GM19025 (cell line): Measurements from ENCODE around the gene TXNRD2.
"Not testable (repeated sequence)": the region's sequence is repeated elsewhere in the genome, so short reads cannot be mapped to it uniquely, and the experiment has no call there.

Experiments used
- ATAC-seq: cut with Tn5 transposase; IDR thresholded peaks from one replicate; pipeline ENCODE4 v1.9.1; 2021; ENCODE audit warnings: mild to moderate bottlenecking, low read depth, moderate library complexity; ENCODE audit not compliant: unreplicated experiment

TXNRD2 gene

DNA sequence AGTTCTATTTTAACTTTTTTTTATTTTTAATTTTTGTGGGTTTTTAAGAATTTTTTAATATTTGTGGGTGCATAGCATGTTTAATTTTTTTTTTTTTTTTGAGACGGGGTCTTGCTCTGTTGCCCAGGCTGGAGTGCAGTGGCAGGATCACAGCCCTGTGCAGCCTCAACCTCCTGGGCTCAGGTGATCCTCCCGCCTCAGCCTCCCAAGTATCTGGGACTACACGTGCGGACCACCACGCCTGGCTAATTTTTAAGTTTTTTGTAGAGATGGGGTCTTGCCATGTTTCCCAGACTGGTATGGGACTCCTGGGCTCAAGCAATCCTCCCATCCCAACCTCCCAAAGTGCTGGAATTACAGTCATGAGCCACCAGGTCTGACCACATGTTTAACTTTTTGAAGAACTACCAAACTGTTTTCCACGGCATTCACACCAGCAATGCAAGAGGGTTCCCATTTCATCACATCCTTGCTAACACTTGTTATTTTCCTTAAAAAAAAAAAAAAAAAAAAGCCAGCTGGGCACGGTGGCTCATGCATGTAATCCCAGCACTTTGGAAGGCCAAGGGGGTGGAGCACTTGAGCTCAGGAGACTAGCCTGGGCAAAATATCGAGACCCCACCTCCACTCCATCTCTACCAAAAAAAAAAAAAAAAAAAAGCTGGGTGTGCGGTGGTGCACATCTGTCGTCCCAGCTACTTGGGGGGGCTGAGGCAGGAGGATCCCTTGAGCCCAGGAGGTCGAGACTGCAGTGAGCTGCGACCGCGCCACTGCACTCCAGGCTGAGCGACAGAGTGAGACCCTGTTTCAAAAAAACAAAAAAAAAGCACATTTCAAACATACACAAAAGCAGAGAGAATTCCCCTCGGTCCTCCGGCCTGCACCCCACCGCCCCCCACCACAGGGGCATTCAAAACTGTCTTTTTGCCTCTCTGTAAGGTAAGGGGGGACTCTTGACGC lies 16.7 kb upstream of the TXNRD2 start:
- no peak for ATAC-seq

DNA sequence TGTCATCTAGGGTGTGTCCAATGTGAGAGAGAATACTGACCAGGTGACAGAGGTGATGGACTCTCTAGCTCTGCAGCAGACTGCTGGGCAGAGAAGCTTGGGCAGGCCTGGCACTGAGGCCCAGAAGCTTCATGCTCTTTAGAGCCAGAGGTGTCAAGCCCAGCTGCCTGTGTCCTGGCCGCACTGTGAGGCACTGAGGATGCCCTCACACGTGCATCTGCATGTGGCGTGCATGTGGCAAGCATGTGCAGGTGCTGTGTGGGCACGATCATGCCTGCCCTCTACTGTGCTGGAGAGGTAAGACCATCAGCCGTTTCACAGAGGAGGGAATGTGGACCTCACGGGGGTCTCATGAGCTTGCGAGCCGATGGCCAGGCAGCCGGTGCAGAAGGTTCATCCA lies 15.8 kb upstream of the TXNRD2 start:
- ATAC-seq: no peak

DNA sequence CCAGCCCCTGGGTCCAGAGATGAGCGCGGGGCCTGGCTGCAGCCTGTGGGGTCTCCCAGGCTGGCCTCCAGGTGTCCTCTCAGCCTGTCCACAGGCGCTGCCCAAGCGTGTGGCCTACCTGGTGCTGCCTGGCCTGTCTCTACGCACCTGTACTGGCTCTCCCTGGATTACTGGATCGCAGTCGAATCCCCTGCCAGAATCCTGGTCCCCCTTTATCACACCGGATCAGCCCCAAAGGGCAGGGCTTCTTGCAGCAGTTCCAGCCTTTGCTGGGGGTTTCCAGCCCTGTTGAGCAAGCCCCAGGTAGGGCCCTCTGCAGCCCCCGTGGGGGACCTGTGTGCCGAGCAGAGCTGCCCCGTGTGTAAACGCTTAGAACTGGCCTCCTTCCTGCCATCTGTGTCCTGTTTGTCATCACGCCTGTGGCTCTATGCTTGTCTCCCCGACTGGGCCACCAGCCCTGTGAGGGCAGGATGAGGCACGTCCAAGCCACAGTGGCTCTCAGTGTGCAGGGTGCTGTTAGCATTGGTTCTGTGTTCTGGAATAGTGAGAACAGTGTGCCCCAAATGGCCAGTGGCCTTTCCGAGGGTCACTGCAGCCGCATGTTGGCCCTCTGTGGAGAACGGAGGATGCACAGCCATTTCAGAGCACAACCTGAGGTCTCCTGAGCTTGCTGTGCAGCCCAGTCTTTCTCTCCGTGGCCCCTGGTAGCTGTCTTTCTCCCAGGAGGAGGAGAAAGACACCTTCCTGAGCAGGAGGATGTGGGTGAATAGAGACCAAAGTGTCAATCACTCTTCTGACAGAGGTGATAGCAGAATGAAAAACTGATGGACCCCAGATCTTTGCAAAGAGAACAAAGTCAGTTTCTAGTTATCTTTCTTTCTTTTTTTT lies 13.9 kb upstream of the TXNRD2 start:
- no peak for ATAC-seq

DNA sequence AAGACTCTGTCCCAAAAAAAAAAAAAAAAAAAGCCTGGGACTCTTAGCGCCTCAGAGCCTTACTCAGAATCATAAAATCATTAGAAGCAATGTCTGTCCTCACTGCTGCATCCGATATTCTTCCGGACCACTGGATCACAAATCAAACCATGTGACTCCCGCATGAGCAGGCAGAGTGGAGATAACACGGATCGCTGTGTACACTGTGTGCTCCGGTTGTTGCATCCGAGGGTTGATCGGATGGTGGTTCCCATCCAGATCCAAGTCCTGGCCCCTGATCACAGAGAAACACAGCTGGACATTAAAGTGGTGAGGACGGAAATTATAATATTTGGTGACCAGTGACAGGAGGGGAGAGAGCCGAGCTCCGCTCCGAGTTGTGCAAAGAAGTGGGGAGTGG lies 9.7 kb upstream of the TXNRD2 start:
- no peak for ATAC-seq

DNA sequence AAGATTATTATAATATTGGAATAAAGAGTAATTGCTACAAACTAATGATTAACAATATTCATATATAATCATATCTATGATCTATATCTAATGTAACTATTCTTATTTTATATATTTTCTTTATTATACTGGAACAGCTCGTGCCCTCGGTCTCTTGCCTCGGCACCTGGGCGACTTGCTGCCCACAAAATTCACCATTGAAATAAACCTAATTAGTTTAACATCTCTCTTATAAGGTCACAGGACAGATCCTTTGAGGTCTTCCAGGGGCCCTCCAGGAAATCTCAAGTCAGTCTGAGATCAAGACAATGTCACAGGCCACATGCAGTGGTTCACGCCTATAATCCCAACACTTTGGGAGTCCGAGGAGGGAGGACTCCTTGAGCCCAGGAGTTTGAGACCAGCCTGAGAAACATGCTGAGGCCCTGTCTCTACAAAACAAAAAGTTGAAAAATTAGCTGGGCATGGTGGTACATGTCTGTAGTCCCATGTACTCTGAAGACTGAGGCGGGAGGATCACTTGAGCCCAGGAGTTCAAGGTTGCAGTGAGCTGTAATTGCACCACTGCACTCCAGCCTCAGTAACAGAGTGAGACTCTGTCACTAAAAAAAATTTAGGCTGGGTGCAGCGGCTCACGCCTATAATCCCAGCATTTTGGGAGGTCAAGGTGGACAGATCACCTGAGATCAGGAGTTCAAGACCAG lies 6.6 kb upstream of the TXNRD2 start:
- ATAC-seq: no peak

DNA sequence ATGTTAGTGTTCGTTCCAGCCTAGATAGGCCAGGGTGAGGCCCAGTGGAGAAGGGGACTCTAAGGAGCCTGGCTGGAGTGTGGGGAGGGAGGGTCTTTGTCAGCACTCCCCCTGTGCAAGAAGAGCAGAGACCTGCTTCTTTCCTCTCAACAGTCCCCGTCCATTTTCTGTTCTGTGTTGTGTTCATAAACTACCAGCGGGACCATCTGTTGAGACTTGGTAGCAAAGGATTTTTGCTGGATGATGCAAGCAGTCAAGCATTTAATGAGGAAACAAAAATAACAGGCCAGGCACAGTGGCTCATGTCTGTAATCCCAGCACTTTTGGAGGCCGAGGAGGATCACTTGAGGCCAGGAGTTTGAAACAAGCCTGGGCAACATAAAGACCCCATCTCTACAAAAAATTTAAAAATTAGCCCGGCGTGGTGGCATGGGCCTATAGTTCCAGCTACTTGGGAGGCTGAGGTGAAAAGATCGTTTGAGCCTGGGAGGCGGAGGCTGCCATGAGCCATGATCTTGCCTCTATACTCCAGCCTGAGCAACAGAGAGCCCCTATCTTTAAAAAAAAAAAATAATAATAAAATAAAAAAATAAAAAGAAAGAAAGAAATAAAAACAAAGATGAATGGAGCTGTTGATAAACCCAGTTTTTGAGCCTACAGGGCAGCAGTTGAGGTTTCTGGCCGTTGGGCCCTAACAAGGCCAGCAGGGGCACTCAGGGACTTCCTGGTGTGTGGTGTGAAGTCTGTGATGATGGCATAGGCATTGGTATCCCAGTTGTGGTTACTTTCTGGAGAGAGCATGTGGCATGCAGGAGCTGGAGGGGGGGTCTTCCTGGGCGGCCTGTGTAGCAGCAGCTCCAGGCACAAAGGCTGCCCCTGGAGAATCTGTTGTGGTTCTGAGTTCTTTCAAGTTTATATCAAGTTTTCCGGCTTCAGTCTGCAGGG lies 1.7 kb upstream of the TXNRD2 start:
- no peak for ATAC-seq

DNA sequence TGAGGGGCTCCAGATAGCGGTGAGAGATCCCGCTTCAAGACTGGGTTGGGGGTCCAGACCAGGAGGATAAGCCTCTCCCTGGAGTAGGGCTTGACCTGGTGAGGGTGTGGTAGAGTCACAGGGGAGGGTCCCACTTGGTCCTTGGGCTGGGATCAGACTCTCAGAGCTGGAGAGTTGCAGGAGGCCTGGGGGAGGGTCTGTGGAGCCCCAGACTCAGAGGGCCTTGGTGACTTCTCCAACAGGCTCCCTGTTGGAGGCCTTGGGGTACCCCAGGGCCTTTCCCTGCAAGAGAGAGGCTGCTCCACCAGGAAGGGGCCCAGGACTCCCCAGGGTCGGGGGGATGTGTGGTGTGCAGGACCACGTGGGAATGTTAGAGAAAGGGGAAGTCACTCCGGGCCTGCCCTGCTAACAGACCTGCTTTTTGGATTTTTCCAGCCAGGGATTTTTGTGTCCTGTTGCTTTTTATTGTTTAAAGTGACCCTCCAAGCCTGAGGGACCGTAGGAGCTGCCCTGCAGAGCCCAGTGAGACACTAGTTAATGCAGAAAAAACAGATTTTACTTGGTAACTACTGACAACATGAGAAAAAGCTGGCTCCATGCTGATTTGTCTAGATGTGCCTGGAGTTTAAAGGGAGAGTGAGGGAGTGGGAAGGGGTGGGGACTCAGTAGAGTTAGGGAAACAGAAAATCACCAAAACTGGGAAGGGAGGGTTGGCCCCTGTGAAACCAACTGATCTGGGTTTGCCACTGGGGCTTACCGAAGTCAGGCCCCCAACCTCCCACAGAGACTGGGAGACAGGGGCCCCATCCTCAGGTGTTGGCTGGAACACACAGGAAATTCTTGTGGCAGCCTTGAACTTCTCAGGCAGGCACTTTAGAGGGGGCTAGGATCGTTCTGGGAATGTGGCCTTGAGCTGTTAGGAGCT lies 801 bp upstream of the TXNRD2 start:
- ATAC-seq: no peak

DNA sequence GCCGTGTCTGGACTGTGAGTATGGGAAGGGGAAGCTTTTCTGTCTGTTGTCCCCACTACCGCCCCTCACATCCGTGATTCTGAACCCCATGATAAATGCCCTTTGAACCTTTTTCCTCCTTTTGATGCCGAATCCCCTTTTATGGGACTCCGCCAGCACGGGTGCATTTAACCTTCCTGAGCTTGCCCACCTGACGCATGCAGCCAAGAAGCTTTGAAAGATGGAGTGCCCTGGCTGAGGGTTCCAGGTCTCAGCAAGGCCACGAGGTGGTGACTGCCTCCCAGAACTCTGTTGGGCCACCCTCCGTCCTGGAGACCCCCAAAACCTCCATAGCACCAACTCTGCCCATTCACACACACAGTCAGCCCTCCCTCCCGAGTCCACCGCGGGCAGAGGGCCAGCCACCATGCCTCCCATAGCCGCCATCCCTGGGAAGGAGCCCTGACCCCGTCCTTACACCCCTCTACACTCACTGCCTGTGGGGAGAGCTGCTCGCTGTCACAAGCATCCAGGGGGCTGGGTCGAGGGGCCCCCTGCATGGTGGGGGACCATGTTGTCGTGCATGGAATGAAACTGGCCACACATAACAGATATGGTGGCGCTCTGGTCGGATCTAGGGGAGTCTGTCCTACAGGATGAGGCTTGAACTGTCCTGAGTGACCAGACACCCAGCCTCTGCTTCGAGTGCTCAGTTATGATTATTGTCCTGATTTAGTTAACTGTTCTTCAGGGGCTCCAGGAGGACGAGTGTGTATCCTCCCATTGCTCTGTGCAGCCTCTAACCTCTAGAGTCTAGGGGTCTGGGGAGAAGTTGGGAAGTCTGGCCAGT lies 868 bp downstream of the TXNRD2 start:
- no peak for ATAC-seq

DNA sequence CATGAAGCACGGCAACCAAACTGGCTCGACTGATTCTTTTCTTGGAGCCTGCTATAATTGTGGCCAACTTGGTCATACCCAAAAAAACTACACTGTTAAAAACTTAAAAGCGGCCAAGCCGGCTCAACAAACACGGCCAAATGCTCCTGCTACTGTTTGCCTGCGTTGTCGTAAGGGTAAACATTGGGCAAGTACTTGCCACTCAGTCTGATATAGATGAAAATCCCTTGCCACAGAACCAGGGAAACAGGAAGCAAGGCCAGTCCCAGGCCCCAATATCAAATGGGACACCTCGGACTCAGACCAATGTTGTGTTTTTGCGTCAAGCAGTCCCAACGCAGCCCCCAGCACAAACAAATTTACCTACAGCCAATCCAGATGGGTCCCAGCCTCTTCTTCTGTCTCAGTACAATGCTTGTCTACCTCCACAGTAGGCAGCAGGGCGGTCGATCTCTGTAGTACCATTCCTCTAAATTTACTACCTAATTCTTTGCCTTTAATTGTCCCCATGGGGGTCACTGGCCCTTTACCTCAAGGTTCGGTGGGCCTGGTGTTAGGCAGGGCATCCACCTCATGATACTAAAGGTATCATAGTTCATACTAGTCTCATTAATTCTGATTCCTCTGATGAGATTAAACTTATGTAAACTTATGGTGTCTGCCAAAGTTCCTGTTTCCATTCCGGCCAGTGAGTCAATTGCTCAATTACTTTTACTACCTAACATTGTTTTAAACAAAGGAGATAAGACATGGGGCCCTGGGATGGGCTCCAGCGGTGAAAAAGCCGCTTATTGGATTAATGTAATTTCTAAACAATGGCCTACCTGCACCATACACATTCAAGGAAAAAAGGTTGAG lies 3.8 kb downstream of the TXNRD2 start:
- ATAC-seq: no peak

DNA sequence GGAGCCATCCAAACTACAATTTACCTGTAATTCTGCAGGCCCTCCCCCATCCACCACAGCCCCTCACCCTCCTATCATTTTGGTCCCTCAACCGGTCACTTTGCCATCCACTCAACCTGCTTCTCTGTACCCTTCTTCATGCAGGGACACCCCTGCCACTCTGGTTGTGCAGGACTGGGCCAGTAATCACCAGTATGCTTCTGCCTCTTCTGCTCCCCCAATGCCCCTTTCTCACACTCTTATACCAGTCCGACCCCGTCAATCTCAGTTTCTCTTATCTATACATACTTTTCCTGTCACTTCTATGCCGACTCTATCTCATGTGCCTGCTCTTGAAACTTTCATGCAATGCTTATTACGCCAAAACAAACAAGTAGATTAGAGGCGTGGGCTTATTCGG lies 5.1 kb downstream of the TXNRD2 start:
- ATAC-seq: no peak

DNA sequence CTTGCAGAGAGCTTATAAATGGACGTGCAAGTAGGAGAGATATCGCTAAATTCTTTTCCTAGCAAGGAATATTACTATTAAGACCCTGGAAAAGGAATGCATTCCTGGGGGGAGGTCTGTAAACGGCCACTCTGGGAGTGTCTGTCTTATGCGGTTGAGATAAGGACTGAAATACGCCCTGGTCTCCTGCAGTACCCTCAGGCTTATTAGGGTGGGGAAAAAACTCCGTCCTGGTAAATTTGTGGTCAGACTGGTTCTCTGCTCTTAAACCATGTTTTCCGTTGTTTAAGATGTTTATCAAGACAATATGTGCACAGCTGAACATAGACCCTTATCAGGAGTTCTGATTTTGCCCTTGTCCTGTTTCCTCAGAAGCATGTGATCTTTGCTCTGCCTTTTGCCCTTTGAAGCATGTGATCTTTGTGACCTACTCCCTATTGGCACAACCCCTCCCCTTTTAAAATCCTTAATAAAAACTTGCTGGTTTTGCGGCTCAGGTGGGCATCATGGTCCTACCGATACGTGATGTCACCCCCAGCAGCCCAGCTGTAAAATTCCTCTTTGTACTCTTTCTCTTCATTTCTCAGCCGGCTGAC lies 6.4 kb downstream of the TXNRD2 start:
- not testable (repeated sequence) for ATAC-seq

DNA sequence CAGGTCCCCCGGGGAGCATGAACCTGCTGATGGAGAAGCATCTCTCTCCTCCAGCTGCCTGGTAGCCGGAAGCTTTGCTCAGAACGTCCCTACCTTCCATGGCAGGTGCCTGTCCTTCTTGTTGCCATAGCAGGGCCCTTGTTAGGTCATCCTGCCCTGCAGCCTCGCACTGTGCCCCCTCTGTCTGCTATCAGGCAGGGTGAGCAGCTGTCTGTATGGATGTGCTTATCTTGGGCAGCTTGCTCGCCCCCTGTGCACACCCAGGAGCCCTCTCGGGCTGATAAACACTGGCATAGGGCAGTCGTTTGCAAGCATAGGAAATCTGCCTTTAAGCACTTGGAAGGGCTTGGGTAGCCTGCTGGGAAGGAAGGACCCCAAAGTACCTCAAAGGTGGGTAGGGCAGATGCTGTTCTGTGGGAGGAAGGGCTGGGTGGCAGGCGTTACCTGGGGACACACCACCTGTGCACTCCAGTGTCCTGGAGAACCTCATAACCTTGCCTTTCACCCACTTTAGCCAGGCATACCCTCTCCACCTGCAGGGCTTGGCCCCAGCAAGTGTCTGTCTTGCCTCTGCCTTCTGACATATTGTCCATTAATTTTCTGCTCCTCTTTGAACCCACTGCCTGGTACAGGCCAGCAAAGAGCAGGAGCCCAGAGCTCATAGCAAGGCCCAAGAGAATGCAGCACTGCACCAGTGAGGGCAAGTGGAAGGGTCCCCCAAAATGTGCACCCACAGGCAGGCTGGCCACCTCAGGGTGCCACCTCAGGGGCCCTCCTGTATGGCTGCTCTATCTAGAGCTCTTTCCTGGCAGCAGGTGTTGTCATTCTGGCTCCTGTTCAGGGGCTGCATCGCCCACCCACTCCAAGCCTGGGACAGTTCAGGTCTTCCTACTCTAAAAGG lies 8.0 kb downstream of the TXNRD2 start:
- ATAC-seq: no peak

DNA sequence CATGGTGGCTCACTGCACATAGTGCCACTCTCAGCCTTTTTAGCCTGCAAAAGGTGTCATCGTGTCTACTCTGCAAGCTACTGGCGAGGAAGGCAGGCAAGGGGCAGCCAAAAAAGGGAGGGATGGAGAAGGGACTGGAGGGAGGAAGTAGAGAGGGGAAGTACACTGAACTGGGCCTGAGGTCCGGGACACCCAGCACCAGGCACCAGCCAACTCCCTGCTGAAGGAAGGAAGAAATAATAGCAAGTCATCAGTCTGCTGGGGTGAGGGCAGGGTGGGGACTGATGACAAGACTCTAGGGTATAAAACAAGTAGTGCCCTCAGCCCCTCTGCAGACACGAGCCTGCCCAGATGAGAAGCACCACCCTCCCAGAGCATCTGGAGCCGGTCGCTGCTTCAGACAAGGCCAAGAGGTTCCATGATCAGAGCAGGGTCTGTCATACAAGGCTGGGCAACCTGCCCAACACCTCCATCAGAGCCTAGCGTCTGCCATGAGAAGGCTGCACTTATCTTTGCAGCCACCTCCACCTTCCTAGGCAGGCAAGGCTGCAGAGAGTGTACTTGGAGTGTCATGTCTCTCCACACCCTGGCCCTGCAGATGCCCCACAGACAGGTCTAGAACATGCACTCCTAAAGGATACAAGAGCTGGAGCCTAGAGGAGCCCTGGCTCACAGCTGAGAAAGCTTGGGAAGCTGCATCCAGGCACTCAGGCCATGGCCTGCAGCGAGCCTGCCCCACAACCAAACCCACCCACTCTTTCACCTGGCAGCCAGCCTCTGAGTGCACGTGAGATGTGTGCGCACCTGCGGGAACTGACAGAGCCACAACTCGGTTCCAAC lies 9.0 kb downstream of the TXNRD2 start:
- ATAC-seq: no peak

DNA sequence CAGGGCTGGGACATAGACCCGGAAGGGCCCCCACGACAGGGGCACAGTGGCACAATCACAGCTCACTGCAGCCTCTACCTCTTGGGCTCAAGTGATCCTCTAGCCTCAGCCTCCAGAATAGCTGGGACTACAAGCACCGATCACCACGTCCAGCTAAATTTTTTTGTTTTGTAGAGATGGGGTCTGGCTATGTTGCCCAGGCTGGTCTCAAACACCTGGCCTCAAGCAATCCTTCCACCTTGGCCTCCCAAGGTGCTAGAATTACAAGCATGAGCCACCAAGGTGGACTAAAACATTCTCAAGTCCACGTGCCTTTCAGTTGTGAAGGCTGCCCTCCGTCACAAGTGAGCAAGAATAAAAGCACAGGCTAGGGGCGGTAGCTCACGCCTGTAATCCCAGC lies 10.1 kb downstream of the TXNRD2 start:
- ATAC-seq: no peak
